Spinal cord (tissue), 10 donors: Measurements from ENCODE around the gene ZNF197. TPM values are rescaled to one million over a fixed set of nuclear protein-coding genes. Genes with fewer than 3 reads are reported as not detected.

Experiments used
- DNase-seq, 6 donors: peaks; one replicate each; pipeline versions ENCODE4 v3.0.0 to v3.0.0-alpha.2; 2013 to 2015; ENCODE audit warnings: low spot score in 6 of 6, low read depth in 4 of 6
- H3K27ac ChIP-seq: one replicate; pipeline ENCODE4 v1.5.1; 2013; ENCODE audit warnings: low read depth, low read length, control low read depth
- H3K27me3 ChIP-seq: one replicate; pipeline ENCODE4 v1.6.1; 2013; ENCODE audit warnings: low read length; ENCODE audit not compliant: control insufficient read depth, insufficient read depth
- H3K36me3 ChIP-seq: one replicate; pipeline ENCODE4 v1.6.1; 2013; ENCODE audit warnings: low read length; ENCODE audit not compliant: control insufficient read depth, insufficient read depth
- H3K4me1 ChIP-seq: one replicate; pipeline ENCODE4 v1.6.1; 2013; ENCODE audit warnings: low read length; ENCODE audit not compliant: control insufficient read depth, insufficient read depth
- H3K4me3 ChIP-seq: one replicate; pipeline ENCODE4 v1.5.1; 2013; ENCODE audit warnings: low read depth, low read length, control low read depth
- H3K9me3 ChIP-seq: one replicate; pipeline ENCODE4 v1.6.1; 2013; ENCODE audit warnings: low read length; ENCODE audit not compliant: control insufficient read depth, insufficient read depth
- WGBS: methylation state at CpG from one replicate; pipeline ENCODE4 v1.1.5; 2013; ENCODE audit warnings: missing lambda C conversion rate; ENCODE audit not compliant: insufficient coverage; 5-methylcytosine and 5-hydroxymethylcytosine counted together
- polyA plus RNA-seq, 2 donors: library from polyadenylated mRNA; unstranded; fragments of 120-200 nt; gene quantifications; one replicate each; pipeline ENCODE4 v1.2.1, GENCODE V29; 2013; ENCODE audit not compliant: insufficient read length in 2 of 2
- total RNA-seq, 2 donors: library from RNA; depleted of rRNA in 1 of 2; stranded (reverse); fragments of 120-200 nt in 1 of 2; fragments of >200 nt in 1 of 2; gene quantifications; one replicate each; pipeline versions ENCODE4 v1.2.3 to v1.2.4, GENCODE V29; 2013 to 2014
- donor health status: healthy.

Gene ZNF197
- total and polyA plus RNA-seq, 4 donors = 25.5 to 36.5 (median 30.6) TPM

DNA sequence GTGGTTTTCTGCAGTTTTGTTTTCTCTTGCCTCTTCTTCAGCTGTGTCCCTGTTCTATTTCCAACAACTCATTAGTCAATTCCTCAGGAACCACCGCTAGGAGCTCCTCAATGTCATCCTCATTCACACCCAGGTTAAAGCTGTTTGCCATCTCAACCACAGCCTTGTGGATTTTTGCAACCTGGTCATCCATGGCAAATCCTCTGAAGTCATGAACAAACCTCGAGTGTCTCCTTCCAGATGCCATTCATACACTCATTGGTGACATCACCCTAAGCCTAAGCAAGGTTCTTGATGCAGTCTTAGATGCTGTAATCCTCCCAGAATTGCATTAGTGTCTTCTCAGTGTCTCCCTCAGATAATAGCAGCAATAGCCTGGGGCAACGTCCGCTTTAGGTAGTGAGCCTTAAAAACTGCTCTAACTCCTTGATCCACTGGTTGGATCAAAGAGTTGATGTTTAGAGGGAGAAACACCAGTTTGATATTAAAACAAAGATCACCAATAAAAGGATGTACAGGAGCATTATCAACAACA, 56.2 kb downstream of the ZNF197 start:
- WGBS = 87% methylated on average over 2 of the region's 4 CpGs
- Histone ChIP-seq H3K4me3 (no peak overlapping the region), H3K9me3 (peaks cover 2% of the 10 kb centered on the region), H3K27ac (no peak overlapping the region), H3K36me3 (peaks cover 6% of the 10 kb centered on the region), H3K4me1 (no peaks in the 10 kb centered on the region), H3K27me3 (no peaks in the 10 kb centered on the region)
- no peak for DNase-seq

DNA sequence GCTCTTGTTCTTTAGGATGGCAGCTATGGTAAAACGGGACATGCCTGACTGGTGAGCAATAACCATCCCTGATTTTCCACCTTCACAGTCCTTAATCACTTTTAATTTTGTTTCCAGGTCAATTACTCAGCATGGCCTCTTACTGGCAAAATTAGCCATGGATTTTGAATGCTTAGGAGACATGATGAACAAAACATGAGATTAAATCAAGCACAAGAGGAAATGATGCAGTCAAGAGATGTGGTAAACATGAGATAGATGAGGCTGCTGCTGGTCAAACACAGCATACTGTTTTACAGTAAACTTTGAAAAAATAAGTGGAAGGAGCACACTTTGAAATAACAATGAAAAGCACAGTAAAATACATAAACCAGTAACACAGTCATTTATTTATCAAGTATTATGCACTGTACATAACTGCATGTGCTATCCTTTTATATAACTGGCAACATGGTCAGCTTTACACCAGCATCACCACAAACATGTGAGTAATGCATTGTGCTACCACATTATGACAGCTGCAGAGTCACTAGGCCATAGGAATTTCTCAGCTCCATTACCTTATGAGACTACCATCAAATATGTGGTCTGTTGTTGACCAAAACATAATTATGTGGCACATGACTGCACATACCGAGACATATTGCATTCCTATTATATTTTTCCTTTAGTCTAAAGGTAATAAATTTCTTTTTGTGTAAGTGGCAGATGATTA, 57.5 kb downstream of the ZNF197 start:
- DNase-seq = no peak
- H3K36me3 ChIP-seq = no peaks in the 10 kb centered on the region
- no peak overlapping the region for H3K4me3 ChIP-seq
- 100% methylated on average over 1 of the region's 2 CpGs for WGBS
- no peaks in the 10 kb centered on the region for H3K27me3 ChIP-seq
- no peaks in the 10 kb centered on the region for H3K9me3 ChIP-seq
- no peak overlapping the region for H3K27ac ChIP-seq
- H3K4me1 ChIP-seq = no peaks in the 10 kb centered on the region

DNA sequence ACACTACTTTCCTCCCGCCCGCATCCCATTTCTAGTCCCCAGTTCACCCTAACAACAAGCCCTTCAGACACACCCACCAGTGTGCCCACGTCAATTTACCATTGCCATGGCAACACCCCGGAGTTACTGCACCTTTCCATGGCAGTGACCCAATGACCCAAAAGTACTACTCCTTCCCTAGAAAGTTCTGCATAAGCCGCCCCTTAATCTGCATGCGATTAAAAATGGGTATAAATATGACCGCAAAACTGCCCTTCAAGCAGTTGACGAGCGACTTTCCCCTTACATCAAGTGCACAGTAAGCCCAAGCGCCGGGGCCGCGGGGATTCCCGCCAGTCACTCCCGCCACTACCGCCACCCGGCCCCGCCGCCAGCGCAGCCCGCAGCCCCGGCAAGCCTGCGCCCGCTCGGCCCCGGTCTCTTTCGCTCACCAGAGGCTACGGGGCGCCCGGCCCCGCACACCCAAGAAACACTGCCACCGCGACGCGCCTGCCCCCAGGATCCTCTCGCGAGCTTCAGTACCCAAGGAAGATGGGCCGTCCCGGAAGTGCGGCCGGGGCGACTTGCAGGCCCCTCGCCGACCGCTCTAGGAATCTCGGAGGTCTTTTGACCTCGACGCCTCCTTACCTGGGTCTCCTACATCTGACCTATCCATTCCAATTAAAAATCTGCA, 60.4 kb downstream of the ZNF197 start:
- Histone ChIP-seq H3K36me3 (no peaks in the 10 kb centered on the region), H3K4me1 (no peaks in the 10 kb centered on the region), H3K27me3 (peaks cover 3% of the 10 kb centered on the region), H3K27ac (no peak overlapping the region), H3K4me3 (peak overlapping the region; percentile 55), H3K9me3 (no peaks in the 10 kb centered on the region)
- WGBS = 0% methylated on average over 39 of the region's 48 CpGs
- DNase-seq = peak in 5 of 6 donors; percentile 55 to 97 (median 74)

- H3K27me3 ChIP-seq = peaks cover 3% of the 10 kb centered on the region
- no peaks in the 10 kb centered on the region for H3K4me1 ChIP-seq
- no peaks in the 10 kb centered on the region for H3K9me3 ChIP-seq
- no peak overlapping the region for H3K4me3 ChIP-seq
- no peak overlapping the region for H3K27ac ChIP-seq
- DNase-seq = no peak
- no peaks in the 10 kb centered on the region for H3K36me3 ChIP-seq
- no CpG with 5 or more reads among the region's 1 CpG for WGBS
Measured at GRCh38 chr3:44687898-44688297, 63.1 kb downstream of the ZNF197 start.

Other genes with a start within 250 kb of the ZNF197 start
- 10 to 100 TPM; 19.7 to 22.9 TPM for gene ZNF445, start 147.4 kb upstream of the ZNF197 start, total RNA-seq
- 10 to 100 TPM; 25.6 to 33.8 TPM for gene ZNF445, start 147.4 kb upstream of the ZNF197 start, polyA plus RNA-seq
- gene ZKSCAN7, start 69.8 kb upstream of the ZNF197 start, total RNA-seq = 10 to 100 TPM; 13.8 to 16.5 TPM
- 10 to 100 TPM in 1 of 2 donors, 1 to 10 TPM in 1; 9.6 to 12.4 TPM for gene ZKSCAN7, start 69.8 kb upstream of the ZNF197 start, polyA plus RNA-seq
- 10 to 100 TPM; 10.0 to 12.7 TPM for gene ZNF660, start 40.1 kb upstream of the ZNF197 start, total RNA-seq
- gene ZNF660, start 40.1 kb upstream of the ZNF197 start, polyA plus RNA-seq = 1 to 10 TPM; 8.3 to 9.3 TPM
- 10 to 100 TPM; 16.3 to 18.1 TPM for gene ZNF35, start 23.7 kb downstream of the ZNF197 start, total RNA-seq
- 1 to 10 TPM; 9.5 to 9.6 TPM for gene ZNF35, start 23.7 kb downstream of the ZNF197 start, polyA plus RNA-seq
- gene ZNF502, start 87.6 kb downstream of the ZNF197 start, total RNA-seq = 10 to 100 TPM in 1 of 2 donors, 1 to 10 TPM in 1; 9.8 to 13.1 TPM
- gene ZNF502, start 87.6 kb downstream of the ZNF197 start, polyA plus RNA-seq = 1 to 10 TPM; 9.3 to 9.6 TPM
- gene ZNF501, start 104.6 kb downstream of the ZNF197 start, total RNA-seq = 10 to 100 TPM; 15.9 TPM
- 10 to 100 TPM; 10.8 to 12.4 TPM for gene ZNF501, start 104.6 kb downstream of the ZNF197 start, polyA plus RNA-seq
- 10 to 100 TPM; 40.8 to 44.3 TPM for gene KIAA1143, start 136.6 kb downstream of the ZNF197 start, total RNA-seq
- 10 to 100 TPM; 32.8 to 44.7 TPM for gene KIAA1143, start 136.6 kb downstream of the ZNF197 start, polyA plus RNA-seq
- 10 to 100 TPM; 10.4 to 14.0 TPM for gene KIF15, start 136.8 kb downstream of the ZNF197 start, total RNA-seq
- gene KIF15, start 136.8 kb downstream of the ZNF197 start, polyA plus RNA-seq = 10 to 100 TPM; 12.5 to 13.5 TPM
- 10 to 100 TPM; 11.1 to 30.7 TPM for gene TMEM42, start 236.9 kb downstream of the ZNF197 start, total RNA-seq
- 10 to 100 TPM; 22.7 to 24.2 TPM for gene TMEM42, start 236.9 kb downstream of the ZNF197 start, polyA plus RNA-seq
- gene TGM4, start 249.6 kb downstream of the ZNF197 start, total RNA-seq = under 1 TPM in 1 of 2 donors, not detected in 1; 0.06 TPM
- gene TGM4, start 249.6 kb downstream of the ZNF197 start, polyA plus RNA-seq = under 1 TPM; 0.08 to 0.17 TPM